Measurements from ENCODE around the gene RCL1. TPM values are rescaled to one million over a fixed set of nuclear protein-coding genes. Genes with fewer than 3 reads are reported as not detected.
A peak's percentile ranks its signal among the peaks of the same experiment; 100 is the strongest.

RCL1 gene
- polyA plus RNA-seq, 1 donor (not counting 4 experiments of a cell fraction or from before 2014, with no cell fraction given), result 16.6 TPM

DNA sequence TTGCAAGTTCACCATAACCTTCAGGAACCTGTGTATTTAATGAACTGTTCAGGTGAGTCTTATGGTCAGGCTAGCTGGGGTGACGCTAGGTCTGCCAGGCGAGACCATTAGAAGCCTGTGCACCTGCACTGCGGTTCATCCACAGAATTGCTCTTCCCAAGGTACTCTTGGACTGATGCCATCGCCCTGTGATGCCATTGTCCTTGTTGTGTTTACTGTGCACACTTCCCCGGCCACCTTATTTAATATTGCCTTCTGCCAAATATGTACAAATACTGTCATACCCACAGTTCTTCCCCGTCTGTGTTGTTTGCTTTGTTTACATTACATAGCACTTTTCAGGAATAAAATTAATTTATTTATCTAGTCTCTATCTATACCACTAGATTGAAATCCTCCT lies 66.3 kb downstream of the RCL1 start:
- H3K4me3 ChIP-seq (ENCODE audit: control insufficient read depth in 2 of 3, extremely low read depth in 1 of 3, insufficient read depth in 2 of 3, low read depth in 1 of 3, low read length in 3 of 3), result no peak overlapping the region
- H2AFZ ChIP-seq (ENCODE audit: control insufficient read depth, low read length), result no peak overlapping the region
- no peak for DNase-seq (ENCODE audit: low read depth, low spot score)
- no peak overlapping the region for H3K27ac ChIP-seq (ENCODE audit: control insufficient read depth, insufficient read depth, low read length)
- no peaks in the 10 kb centered on the region for H3K27me3 ChIP-seq (ENCODE audit: control insufficient read depth, extremely low read depth, insufficient read depth, low read length)
- TF ChIP-seq EZH2 (IDR thresholded peaks at IDR 0.05; ENCODE audit: low read length), result no peak
- TF ChIP-seq, protein P1, sequence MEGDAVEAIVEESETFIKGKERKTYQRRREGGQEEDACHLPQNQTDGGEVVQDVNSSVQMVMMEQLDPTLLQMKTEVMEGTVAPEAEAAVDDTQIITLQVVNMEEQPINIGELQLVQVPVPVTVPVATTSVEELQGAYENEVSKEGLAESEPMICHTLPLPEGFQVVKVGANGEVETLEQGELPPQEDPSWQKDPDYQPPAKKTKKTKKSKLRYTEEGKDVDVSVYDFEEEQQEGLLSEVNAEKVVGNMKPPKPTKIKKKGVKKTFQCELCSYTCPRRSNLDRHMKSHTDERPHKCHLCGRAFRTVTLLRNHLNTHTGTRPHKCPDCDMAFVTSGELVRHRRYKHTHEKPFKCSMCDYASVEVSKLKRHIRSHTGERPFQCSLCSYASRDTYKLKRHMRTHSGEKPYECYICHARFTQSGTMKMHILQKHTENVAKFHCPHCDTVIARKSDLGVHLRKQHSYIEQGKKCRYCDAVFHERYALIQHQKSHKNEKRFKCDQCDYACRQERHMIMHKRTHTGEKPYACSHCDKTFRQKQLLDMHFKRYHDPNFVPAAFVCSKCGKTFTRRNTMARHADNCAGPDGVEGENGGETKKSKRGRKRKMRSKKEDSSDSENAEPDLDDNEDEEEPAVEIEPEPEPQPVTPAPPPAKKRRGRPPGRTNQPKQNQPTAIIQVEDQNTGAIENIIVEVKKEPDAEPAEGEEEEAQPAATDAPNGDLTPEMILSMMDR (optimal IDR thresholded peaks at IDR 0.05 in 1 of 3, IDR thresholded peaks at IDR 0.05 in 1 of 3, conservative IDR thresholded peaks at IDR 0.05 in 1 of 3; ENCODE audit: extremely low read depth in 1 of 3, insufficient read depth in 2 of 3, low read length in 3 of 3), result no peak
- no peaks in the 10 kb centered on the region for H3K79me2 ChIP-seq (ENCODE audit: control insufficient read depth, insufficient read depth, low read length)
- FAIRE-seq, result no peak
- no peak overlapping the region for H3K4me2 ChIP-seq (ENCODE audit: control insufficient read depth, extremely low read depth, insufficient read depth, low read depth, low read length)
- no peaks in the 10 kb centered on the region for H4K20me1 ChIP-seq (ENCODE audit: control insufficient read depth, extremely low read depth, insufficient read depth, low read length)
- no peak overlapping the region for H3K9ac ChIP-seq (ENCODE audit: control insufficient read depth, extremely low read depth, insufficient read depth, low read length)
- peaks cover 16% of the 10 kb centered on the region for H3K4me1 ChIP-seq (ENCODE audit: control insufficient read depth, extremely low read depth, insufficient read depth, low read length)
- no peaks in the 10 kb centered on the region for H3K9me3 ChIP-seq (ENCODE audit: control insufficient read depth, low read depth, low read length)
- H3K36me3 ChIP-seq (ENCODE audit: control insufficient read depth in 2 of 2, extremely low read depth in 1 of 2, insufficient read depth in 2 of 2, low read length in 2 of 2), result peaks cover 0 to 7% of the 10 kb centered on the region in 2 experiments
- no peaks in the 10 kb centered on the region for H3K9me1 ChIP-seq (ENCODE audit: control insufficient read depth, extremely low read depth, insufficient read depth, low read length)
- dilution Hi-C loops (cut with MboI; ENCODE audit: extremely low pct_ligation_motif_present, low sequenced_read_pairs), result no loop called here

DNA sequence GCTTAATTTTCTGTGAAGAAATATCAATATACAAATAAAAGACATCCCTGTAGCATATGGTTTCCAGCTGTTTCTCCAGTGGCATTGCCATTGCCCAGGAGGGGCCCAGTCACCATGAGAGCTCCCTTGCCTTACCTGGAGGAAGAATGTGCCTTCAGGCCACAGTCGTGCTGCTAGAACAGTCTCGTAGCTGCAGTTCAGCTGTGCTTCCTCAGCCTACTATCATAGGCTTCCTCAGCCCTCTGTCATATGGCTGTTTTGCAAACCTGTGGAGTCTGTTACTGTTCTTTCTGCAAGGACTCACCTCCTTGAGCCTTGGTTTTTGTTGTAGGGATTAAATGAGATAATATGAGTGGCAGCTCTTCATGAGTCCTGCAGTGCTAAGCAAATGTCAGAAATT lies 67.6 kb downstream of the RCL1 start:
- Histone ChIP-seq H3K9me1 (ENCODE audit: control insufficient read depth, extremely low read depth, insufficient read depth, low read length) (no peaks in the 10 kb centered on the region), H3K79me2 (ENCODE audit: control insufficient read depth, insufficient read depth, low read length) (no peaks in the 10 kb centered on the region), H3K4me1 (ENCODE audit: control insufficient read depth, extremely low read depth, insufficient read depth, low read length) (peaks cover 17% of the 10 kb centered on the region), H3K4me2 (ENCODE audit: control insufficient read depth, extremely low read depth, insufficient read depth, low read depth, low read length) (no peak overlapping the region), H3K4me3 (ENCODE audit: control insufficient read depth in 2 of 3, extremely low read depth in 1 of 3, insufficient read depth in 2 of 3, low read depth in 1 of 3, low read length in 3 of 3) (no peak overlapping the region), H2AFZ (ENCODE audit: control insufficient read depth, low read length) (no peak overlapping the region), H4K20me1 (ENCODE audit: control insufficient read depth, extremely low read depth, insufficient read depth, low read length) (no peaks in the 10 kb centered on the region), H3K9ac (ENCODE audit: control insufficient read depth, extremely low read depth, insufficient read depth, low read length) (no peak overlapping the region), H3K36me3 (ENCODE audit: control insufficient read depth in 2 of 2, extremely low read depth in 1 of 2, insufficient read depth in 2 of 2, low read length in 2 of 2) (peaks cover 0 to 6% of the 10 kb centered on the region in 2 experiments), H3K9me3 (ENCODE audit: control insufficient read depth, low read depth, low read length) (no peaks in the 10 kb centered on the region), H3K27ac (ENCODE audit: control insufficient read depth, insufficient read depth, low read length) (no peak overlapping the region), H3K27me3 (ENCODE audit: control insufficient read depth, extremely low read depth, insufficient read depth, low read length) (no peaks in the 10 kb centered on the region)
- peak; percentile 43 for FAIRE-seq
- TF ChIP-seq EZH2 (IDR thresholded peaks at IDR 0.05; ENCODE audit: low read length), result no peak
- TF ChIP-seq, protein P1 (optimal IDR thresholded peaks at IDR 0.05 in 1 of 3, IDR thresholded peaks at IDR 0.05 in 1 of 3, conservative IDR thresholded peaks at IDR 0.05 in 1 of 3; ENCODE audit: extremely low read depth in 1 of 3, insufficient read depth in 2 of 3, low read length in 3 of 3), result no peak
- DNase-seq (ENCODE audit: low read depth, low spot score), result no peak
- dilution Hi-C loops (cut with MboI; ENCODE audit: extremely low pct_ligation_motif_present, low sequenced_read_pairs), result no loop called here
